Brain microvascular endothelial cell (primary cell): ENCODE measurements around the gene HYAL3.

Experiments
- DNase-seq: peaks from one replicate; pipeline ENCODE4 v3.0.0-alpha.2; 2020
- H3K27ac ChIP-seq: fragments of 250-450 bp; sonication (Bioruptor Pico); 2 replicates; pipeline ENCODE4 v1.5.1; 2020; ENCODE audit warnings: mild to moderate bottlenecking, moderate library complexity
- H3K27me3 ChIP-seq: fragments of 250-450 bp; sonication (Bioruptor Pico); replicated peaks from 2 replicates; pipeline ENCODE4 v1.5.1; 2020; ENCODE audit warnings: mild to moderate bottlenecking
- H3K36me3 ChIP-seq: fragments of 250-450 bp; sonication (Bioruptor Pico); replicated peaks from 2 replicates; pipeline ENCODE4 v1.5.1; 2020; ENCODE audit warnings: mild to moderate bottlenecking
- H3K4me3 ChIP-seq: 2 replicates; pipeline ENCODE4 v1.5.1; 2011; ENCODE audit warnings: low read depth, mild to moderate bottlenecking, control low read depth, low read length, moderate library complexity
- CTCF ChIP-seq: IDR thresholded peaks from 2 replicates; pipeline ENCODE4 v1.5.1; 2011; ENCODE audit warnings: low read depth, mild to moderate bottlenecking, moderate library complexity, low read length, control low read depth, inconsistent platforms; ENCODE audit errors: missing control alignments
- in situ Hi-C: cut with HindIII; loops from 2 replicates; pipeline ENCODE4 v1.10.0; 2017; ENCODE audit warnings: low sequenced_read_pairs, low pct_ligation_motif_present

The HYAL3 gene

DNA sequence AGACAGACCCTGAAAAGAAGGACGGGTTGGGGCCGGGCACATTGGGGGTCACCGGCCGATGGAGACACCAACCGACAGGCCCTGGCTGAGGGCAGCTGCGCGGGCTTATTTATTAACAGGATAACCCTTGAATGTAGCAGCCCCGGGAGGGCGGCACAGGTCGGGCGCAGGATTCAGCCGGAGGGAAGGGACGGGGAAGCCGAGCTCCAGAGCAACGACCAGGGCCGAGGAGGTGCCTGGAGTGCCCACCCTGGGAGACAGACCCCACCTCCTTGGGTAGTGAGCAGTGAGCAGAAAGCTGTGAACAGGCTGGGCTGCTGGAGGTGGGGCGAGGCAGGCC is 22.5 kb downstream of the HYAL3 start:
- in situ Hi-C loops = no loop called here
- Histone ChIP-seq H3K36me3 (no peaks in the 10 kb centered on the region), H3K4me3 (no peak overlapping the region), H3K27me3 (peaks cover 26% of the 10 kb centered on the region), H3K27ac (no peak overlapping the region)
- no peak for DNase-seq
- TF ChIP-seq CTCF = no peak

- in situ Hi-C loops = no loop called here
- Histone ChIP-seq H3K27ac (no peak overlapping the region), H3K27me3 (peaks cover 26% of the 10 kb centered on the region), H3K36me3 (no peaks in the 10 kb centered on the region), H3K4me3 (no peak overlapping the region)
- TF ChIP-seq CTCF = no peak
- DNase-seq = no peak
Observed at GRCh38 chr3:50275996-50276761, 23.0 kb downstream of the HYAL3 start.

DNA sequence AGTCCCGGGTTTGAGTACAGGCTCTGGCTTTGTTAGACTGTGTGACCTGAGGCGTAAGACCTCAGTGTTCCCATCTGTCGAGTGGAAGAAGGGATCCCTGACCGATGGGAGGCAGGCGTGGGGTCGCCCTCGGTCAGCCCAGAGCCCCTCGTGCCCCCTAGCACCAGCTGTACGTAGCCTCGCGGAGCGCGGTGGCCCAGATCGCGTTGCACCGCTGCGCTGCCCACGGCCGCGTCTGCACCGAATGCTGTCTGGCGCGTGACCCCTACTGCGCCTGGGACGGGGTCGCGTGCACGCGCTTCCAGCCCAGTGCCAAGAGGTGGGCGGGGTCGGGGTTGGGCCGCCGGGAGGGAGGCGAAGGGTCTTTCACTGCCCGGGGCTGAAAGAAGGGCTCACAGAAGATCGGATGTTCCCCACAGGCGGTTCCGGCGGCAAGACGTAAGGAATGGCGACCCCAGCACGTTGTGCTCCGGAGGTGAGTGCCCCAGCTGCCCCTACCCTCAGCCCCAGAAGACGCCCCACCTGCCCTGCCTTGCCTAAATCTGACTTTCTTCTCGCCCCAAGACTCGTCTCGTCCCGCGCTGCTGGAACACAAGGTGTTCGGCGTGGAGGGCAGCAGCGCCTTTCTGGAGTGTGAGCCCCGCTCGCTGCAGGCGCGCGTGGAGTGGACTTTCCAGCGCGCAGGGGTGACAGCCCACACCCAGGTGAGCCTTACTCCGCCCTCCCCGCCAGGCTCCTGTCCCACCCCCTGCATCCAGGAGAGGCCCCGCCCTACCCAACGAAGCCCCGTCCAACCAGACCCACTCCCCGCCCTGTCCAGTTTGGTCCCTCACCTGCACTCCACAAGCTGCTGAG is 23.8 kb downstream of the HYAL3 start:
- no peak for TF ChIP-seq CTCF
- Histone ChIP-seq H3K4me3 (no peak overlapping the region), H3K27me3 (peaks cover 26% of the 10 kb centered on the region), H3K36me3 (no peaks in the 10 kb centered on the region), H3K27ac (no peak overlapping the region)
- in situ Hi-C loops = no loop called here
- no peak for DNase-seq

DNA sequence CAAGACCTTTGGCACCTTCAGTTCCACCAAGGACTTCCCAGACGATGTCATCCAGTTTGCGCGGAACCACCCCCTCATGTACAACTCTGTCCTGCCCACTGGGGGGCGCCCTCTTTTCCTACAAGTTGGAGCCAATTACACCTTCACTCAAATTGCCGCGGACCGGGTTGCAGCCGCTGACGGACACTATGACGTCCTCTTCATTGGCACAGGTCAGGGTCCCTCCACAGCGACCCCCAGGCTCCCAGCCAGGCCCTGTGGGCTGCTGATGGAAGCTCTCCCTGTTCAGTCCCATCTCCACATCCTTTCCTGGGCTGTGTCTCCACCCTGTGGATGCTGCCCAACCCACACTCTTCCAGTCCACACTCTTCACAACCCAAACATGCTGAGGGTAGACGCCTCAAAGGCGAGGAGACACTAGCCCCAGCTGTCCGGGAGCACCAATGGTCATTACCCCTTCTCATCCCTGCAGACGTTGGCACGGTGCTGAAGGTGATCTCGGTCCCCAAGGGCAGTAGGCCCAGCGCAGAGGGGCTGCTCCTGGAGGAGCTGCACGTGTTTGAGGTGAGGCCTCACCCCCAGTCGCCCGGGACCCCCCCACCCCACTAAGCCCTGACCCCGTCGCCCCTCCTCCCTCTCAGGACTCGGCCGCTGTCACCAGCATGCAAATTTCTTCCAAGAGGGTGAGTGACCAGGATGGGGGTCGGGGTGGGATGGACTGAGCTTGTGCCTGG is 24.7 kb downstream of the HYAL3 start:
- H3K27me3 ChIP-seq = peaks cover 26% of the 10 kb centered on the region
- H3K4me3 ChIP-seq = no peak overlapping the region
- H3K36me3 ChIP-seq = no peaks in the 10 kb centered on the region
- TF ChIP-seq CTCF = peak; percentile 87
- H3K27ac ChIP-seq = no peak overlapping the region
- in situ Hi-C loops = no loop called here
- DNase-seq = no peak

GRCh38 chr3:50273689-50274065 is 25.5 kb downstream of the HYAL3 start:
- Histone ChIP-seq H3K27me3 (peaks cover 26% of the 10 kb centered on the region), H3K4me3 (no peak overlapping the region), H3K36me3 (no peaks in the 10 kb centered on the region), H3K27ac (no peak overlapping the region)
- no peak for TF ChIP-seq CTCF
- no peak for DNase-seq
- in situ Hi-C loops = no loop called here
